IMR-90 (cell line): Measurements from ENCODE around the gene SLC26A6. TPM values are rescaled to one million over a fixed set of nuclear protein-coding genes. Genes with fewer than 3 reads are reported as not detected.
A peak's percentile ranks its signal among the peaks of the same experiment; 100 is the strongest.

Experiments used
- ATAC-seq: fragments of 200-7000 bp; cut with Tn5 transposase; 2 replicates; pipeline ENCODE4 v1.9.1; 2020; ENCODE audit warnings: low read depth, mild to moderate bottlenecking, moderate library complexity
- BruUV-seq: library from RNA; stranded (reverse); fragments of 400-500 nt; replicated peaks from 2 replicates; lab custom pipeline; 2021; lab: Mats Ljungman, UMichigan
- CTCF ChIA-PET: fragments of 300-600 bp; formaldehyde crosslinking; extraction: SDS; loops from one replicate; lab custom pipeline; 2021; ENCODE audit warnings: antibody characterized with exemption; lab: Yijun Ruan, JAX
- POLR2A ChIA-PET: fragments of 300-600 bp; sonication (Branson Sonifier 250); formaldehyde crosslinking; loops from one replicate; lab custom pipeline; 2022; ENCODE audit warnings: antibody characterized with exemption; ENCODE audit not compliant: unreplicated experiment; lab: Charles Lee
- DNase-seq: peaks from one replicate; pipeline ENCODE4 v3.0.0; 2013
- H2AFZ ChIP-seq: replicated peaks from 2 replicates; pipeline ENCODE3; 2013; ENCODE audit warnings: low read length, mild to moderate bottlenecking; ENCODE audit not compliant: poor library complexity
- H2AK5ac ChIP-seq: 2 replicates; pipeline ENCODE4 v1.6.1; 2013; ENCODE audit warnings: low read depth, low read length, inconsistent platforms
- H2AK9ac ChIP-seq: replicated peaks from 2 replicates; pipeline ENCODE3; 2013; ENCODE audit warnings: mild to moderate bottlenecking, low read depth, low read length, moderate library complexity; ENCODE audit not compliant: poor library complexity
- H2BK120ac ChIP-seq: 2 replicates; pipeline ENCODE4 v1.6.1; 2013; ENCODE audit warnings: low read depth, low read length, inconsistent platforms
- H2BK15ac ChIP-seq: 3 replicates; pipeline ENCODE4 v1.6.1; 2013; ENCODE audit warnings: low read depth, low read length, inconsistent platforms
- H2BK20ac ChIP-seq: 2 replicates; pipeline ENCODE4 v1.6.1; 2013; ENCODE audit warnings: low read depth, mild to moderate bottlenecking, inconsistent platforms, low read length, moderate library complexity
- H2BK5ac ChIP-seq: 2 replicates; pipeline ENCODE4 v1.6.1; 2013; ENCODE audit warnings: mild to moderate bottlenecking, low read depth, low read length, inconsistent platforms; ENCODE audit not compliant: poor library complexity, severe bottlenecking
- H3K14ac ChIP-seq: replicated peaks from 2 replicates; pipeline ENCODE4 v1.6.1; 2013; ENCODE audit warnings: low read depth, low read length, inconsistent platforms
- H3K18ac ChIP-seq: 2 replicates; pipeline ENCODE4 v1.6.1; 2013; ENCODE audit warnings: low read depth, low read length, control low read depth
- H3K23ac ChIP-seq: 2 replicates; pipeline ENCODE4 v1.6.1; 2013; ENCODE audit warnings: low read depth, low read length, inconsistent platforms
- H3K27ac ChIP-seq: 2 replicates; pipeline ENCODE4 v1.5.1; 2013; ENCODE audit warnings: mild to moderate bottlenecking, control low read depth, low read length; ENCODE audit not compliant: insufficient read depth
- H3K27me3 ChIP-seq: 2 replicates; pipeline ENCODE4 v1.6.1; 2013; ENCODE audit warnings: low read length; ENCODE audit not compliant: control insufficient read depth, insufficient read depth
- H3K36me3 ChIP-seq: 2 replicates; pipeline ENCODE4 v1.6.1; 2013; ENCODE audit warnings: low read length, mixed read lengths; ENCODE audit not compliant: control insufficient read depth, insufficient read depth
- H3K4ac ChIP-seq: 2 replicates; pipeline ENCODE4 v1.6.1; 2013; ENCODE audit warnings: low read depth, low read length, inconsistent platforms
- H3K4me1 ChIP-seq: 2 replicates; pipeline ENCODE4 v1.6.1; 2013; ENCODE audit warnings: low read length, mixed read lengths; ENCODE audit not compliant: control insufficient read depth, insufficient read depth
- H3K4me2 ChIP-seq: 2 replicates; pipeline ENCODE4 v1.6.1; 2013; ENCODE audit warnings: low read depth, mild to moderate bottlenecking, control low read depth, low read length, moderate library complexity
- H3K4me3 ChIP-seq: 2 replicates; pipeline ENCODE4 v1.5.1; 2013; ENCODE audit warnings: low read depth, mild to moderate bottlenecking, control low read depth, low read length, moderate library complexity; ENCODE audit not compliant: insufficient read depth
- H3K56ac ChIP-seq: 2 replicates; pipeline ENCODE4 v1.6.1; 2013; ENCODE audit warnings: low read length, inconsistent platforms; ENCODE audit not compliant: insufficient read depth; ENCODE audit errors: extremely low read depth
- H3K79me1 ChIP-seq, 2 experiments: 2 replicates each; pipeline ENCODE4 v1.6.1; 2013; ENCODE audit warnings: low read length in 2 of 2, inconsistent platforms in 1 of 2, low read depth in 1 of 2
- H3K9ac ChIP-seq: 2 replicates; pipeline ENCODE4 v1.6.1; 2013; ENCODE audit warnings: low read depth, low read length, control low read depth
- H3K9me1 ChIP-seq: 2 replicates; pipeline ENCODE4 v1.6.1; 2013; ENCODE audit warnings: low read length, inconsistent platforms; ENCODE audit not compliant: insufficient read depth
- H3K9me3 ChIP-seq: 2 replicates; pipeline ENCODE4 v1.6.1; 2013; ENCODE audit warnings: low read length; ENCODE audit not compliant: control insufficient read depth, insufficient read depth
- H4K20me1 ChIP-seq: 2 replicates; pipeline ENCODE4 v1.6.1; 2013; ENCODE audit warnings: low read length, inconsistent platforms; ENCODE audit not compliant: insufficient read depth
- H4K5ac ChIP-seq: 2 replicates; pipeline ENCODE4 v1.6.1; 2013; ENCODE audit warnings: mild to moderate bottlenecking, low read depth, low read length, control low read depth
- H4K8ac ChIP-seq, 2 experiments: 2 replicates each; pipeline ENCODE4 v1.6.1; 2013; ENCODE audit warnings: low read depth in 2 of 2, low read length in 2 of 2, control low read depth in 1 of 2, inconsistent platforms in 1 of 2
- H4K91ac ChIP-seq: 2 replicates; pipeline ENCODE4 v1.6.1; 2013; ENCODE audit warnings: low read depth, low read length, inconsistent platforms; ENCODE audit not compliant: insufficient read depth
- FOS ChIP-seq: fragments of 150-350 bp; IDR thresholded peaks from 2 replicates; pipeline ENCODE4 v1.6.1; 2016; ENCODE audit warnings: low read depth, low read length
- MAFK ChIP-seq: IDR thresholded peaks from 2 replicates; pipeline ENCODE4 v1.6.1; 2012; ENCODE audit warnings: low read depth, low read length, improper control_type of control experiment
- WGBS, 2 experiments: methylation state at CpG; one replicate each; pipeline versions ENCODE4 v1.1.5 to v1.1.7; 2013; ENCODE audit warnings: missing lambda C conversion rate in 2 of 2; ENCODE audit not compliant: insufficient read length in 1 of 2; ENCODE audit errors: extremely low coverage in 2 of 2; 5-methylcytosine and 5-hydroxymethylcytosine counted together
- dilution Hi-C: fragments of 300-500 bp; cut with HindIII; formaldehyde crosslinking; loops from one replicate; pipeline ENCODE4 v1.14.3; 2018; ENCODE audit warnings: low sequenced_read_pairs; ENCODE audit not compliant: unreplicated experiment
- in situ Hi-C: fragments of 300-500 bp; cut with MboI; formaldehyde crosslinking; loops from 3 replicates; pipeline ENCODE4 v1.14.3; 2019; ENCODE audit warnings: low sequenced_read_pairs, inconsistent platforms, mixed read lengths
- intact Hi-C: fragments of 100-400 bp; cut with micrococcal nuclease; formaldehyde crosslinking; loops from 2 replicates; pipeline ENCODE4 v1.10.0; 2022
- polyA plus RNA-seq, 3 experiments: library from polyadenylated mRNA; depleted of rRNA; stranded (reverse); fragments of >200 nt; gene quantifications; 2 replicates each; pipeline ENCODE4 v1.2.3, GENCODE V29; 2012; ENCODE audit warnings: low replicate concordance in 1 of 3
- total RNA-seq: library from RNA; depleted of rRNA; stranded (reverse); fragments of >200 nt; gene quantifications from 2 replicates; pipeline ENCODE4 v1.2.3, GENCODE V29; 2012
- TF ChIP-seq, protein P1 (sequence below): conservative IDR thresholded peaks from 2 replicates; pipeline ENCODE4 v1.5.1; 2012; ENCODE audit warnings: mild to moderate bottlenecking, low read depth, low read length, improper control_type of control experiment
- TF ChIP-seq, protein P2 (sequence below): fragments of 150-350 bp; IDR thresholded peaks from 2 replicates; pipeline ENCODE4 v1.6.1; 2016; ENCODE audit warnings: low read depth, mild to moderate bottlenecking, low read length, moderate library complexity, borderline replicate concordance

The SLC26A6 gene
- total and polyA plus RNA-seq, 2 of the 4 experiments (the other 2 are of a cell fraction), result 11.8 to 34.3 TPM

DNA sequence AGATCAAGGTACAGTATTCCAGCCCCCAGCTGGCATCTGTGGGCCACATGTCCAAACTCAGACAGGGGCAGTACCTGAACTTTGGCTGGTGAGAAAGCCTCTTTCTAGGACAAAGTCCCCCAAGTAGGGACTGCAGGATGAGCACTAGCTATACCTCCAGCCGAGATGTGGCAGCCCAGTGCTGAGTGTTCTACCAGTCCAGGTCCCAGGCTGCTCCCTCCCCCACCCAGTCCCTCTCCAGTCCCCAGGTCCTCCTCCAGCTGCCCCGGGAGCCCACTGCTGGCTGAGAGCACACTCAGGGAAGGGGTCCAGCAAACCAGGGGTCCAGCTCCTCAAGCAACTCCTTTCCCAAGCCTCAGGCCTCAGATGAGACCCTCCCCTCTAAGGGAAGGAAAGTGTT is 1.5 kb downstream of the SLC26A6 start:
- no peak overlapping the region for H3K14ac ChIP-seq
- peaks cover 18% of the 10 kb centered on the region for H3K4me1 ChIP-seq
- H3K4me2 ChIP-seq, result peak overlapping the region; percentile 97
- no TSS peak for BruUV-seq
- no peak overlapping the region for H2AFZ ChIP-seq
- no peak overlapping the region for H3K4ac ChIP-seq
- H3K27ac ChIP-seq, result peak overlapping the region; percentile 42
- no CpG with 5 or more reads among the region's 2 CpGs for WGBS, 2 experiments
- peak overlapping the region; percentile 35 for H2AK9ac ChIP-seq
- H4K8ac ChIP-seq, result no peak overlapping the region
- DNase-seq (no peak), ATAC-seq (no peak)
- peaks cover 50% of the 10 kb centered on the region for H3K36me3 ChIP-seq
- TF ChIP-seq, protein P1, sequence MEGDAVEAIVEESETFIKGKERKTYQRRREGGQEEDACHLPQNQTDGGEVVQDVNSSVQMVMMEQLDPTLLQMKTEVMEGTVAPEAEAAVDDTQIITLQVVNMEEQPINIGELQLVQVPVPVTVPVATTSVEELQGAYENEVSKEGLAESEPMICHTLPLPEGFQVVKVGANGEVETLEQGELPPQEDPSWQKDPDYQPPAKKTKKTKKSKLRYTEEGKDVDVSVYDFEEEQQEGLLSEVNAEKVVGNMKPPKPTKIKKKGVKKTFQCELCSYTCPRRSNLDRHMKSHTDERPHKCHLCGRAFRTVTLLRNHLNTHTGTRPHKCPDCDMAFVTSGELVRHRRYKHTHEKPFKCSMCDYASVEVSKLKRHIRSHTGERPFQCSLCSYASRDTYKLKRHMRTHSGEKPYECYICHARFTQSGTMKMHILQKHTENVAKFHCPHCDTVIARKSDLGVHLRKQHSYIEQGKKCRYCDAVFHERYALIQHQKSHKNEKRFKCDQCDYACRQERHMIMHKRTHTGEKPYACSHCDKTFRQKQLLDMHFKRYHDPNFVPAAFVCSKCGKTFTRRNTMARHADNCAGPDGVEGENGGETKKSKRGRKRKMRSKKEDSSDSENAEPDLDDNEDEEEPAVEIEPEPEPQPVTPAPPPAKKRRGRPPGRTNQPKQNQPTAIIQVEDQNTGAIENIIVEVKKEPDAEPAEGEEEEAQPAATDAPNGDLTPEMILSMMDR, result no peak
- no peak for TF ChIP-seq MAFK
- TF ChIP-seq, protein P2, sequence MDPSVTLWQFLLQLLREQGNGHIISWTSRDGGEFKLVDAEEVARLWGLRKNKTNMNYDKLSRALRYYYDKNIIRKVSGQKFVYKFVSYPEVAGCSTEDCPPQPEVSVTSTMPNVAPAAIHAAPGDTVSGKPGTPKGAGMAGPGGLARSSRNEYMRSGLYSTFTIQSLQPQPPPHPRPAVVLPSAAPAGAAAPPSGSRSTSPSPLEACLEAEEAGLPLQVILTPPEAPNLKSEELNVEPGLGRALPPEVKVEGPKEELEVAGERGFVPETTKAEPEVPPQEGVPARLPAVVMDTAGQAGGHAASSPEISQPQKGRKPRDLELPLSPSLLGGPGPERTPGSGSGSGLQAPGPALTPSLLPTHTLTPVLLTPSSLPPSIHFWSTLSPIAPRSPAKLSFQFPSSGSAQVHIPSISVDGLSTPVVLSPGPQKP, result no peak
- no peak for TF ChIP-seq FOS
- no peak overlapping the region for H4K5ac ChIP-seq
- H2BK5ac ChIP-seq, result no peak overlapping the region
- ChIA-PET POLR2A (no interaction called here), CTCF (interaction anchor here (1.0 to 1.2 kb wide), 2 partner anchors 10 to 73 kb away, joined by 3 read pairs; no protein-coding TSS in a partner anchor)
- H2BK20ac ChIP-seq, result no peak overlapping the region
- H4K20me1 ChIP-seq, result peaks cover 48% of the 10 kb centered on the region
- H3K9me3 ChIP-seq, result no peaks in the 10 kb centered on the region
- no peak overlapping the region for H2BK120ac ChIP-seq
- H3K18ac ChIP-seq, result no peak overlapping the region
- in situ Hi-C loops, result no loop called here
- no peak overlapping the region for H3K23ac ChIP-seq
- H3K9ac ChIP-seq, result peak overlapping the region; percentile 84
- H3K79me1 ChIP-seq, result peaks cover 42 to 74% of the 10 kb centered on the region in 2 experiments
- intact Hi-C loops, result loop anchor here (2.0 to 10.0 kb wide), 4 partner anchors 51 to 189 kb away; partner anchors contain the start of genes ATRIP, CCDC51, NCKIPSD and PFKFB4
- peak overlapping the region; percentile 83; the same call in 1 of the 2 replicates for H3K4me3 ChIP-seq
- H2BK15ac ChIP-seq, result no peak overlapping the region
- H3K27me3 ChIP-seq, result no peaks in the 10 kb centered on the region
- H4K91ac ChIP-seq, result no peak overlapping the region; the same call in 1 of the 2 replicates
- H3K56ac ChIP-seq, result no peak overlapping the region
- H3K9me1 ChIP-seq, result peaks cover 12% of the 10 kb centered on the region
- H2AK5ac ChIP-seq, result no peak overlapping the region
- dilution Hi-C loops, result no loop called here
